Trophoblast cell (in vitro differentiated cells and primary cell): Measurements from ENCODE around the gene CSF1R.
A peak's percentile ranks its signal among the peaks of the same experiment; 100 is the strongest.

ENCODE experiments used
- DNase-seq, 2 donors: peaks; one replicate each; pipeline ENCODE4 v3.0.0-alpha.2; 2016
- H2AFZ ChIP-seq: 2 replicates; pipeline ENCODE4 v1.6.1; 2013; ENCODE audit warnings: low read length, moderate library complexity, mild to moderate bottlenecking; ENCODE audit not compliant: insufficient read depth, poor library complexity
- H2AK5ac ChIP-seq: 2 replicates; pipeline ENCODE4 v1.6.1; 2013; ENCODE audit warnings: mild to moderate bottlenecking, low read length
- H2BK120ac ChIP-seq: 2 replicates; pipeline ENCODE4 v1.6.1; 2013; ENCODE audit warnings: low read length, mild to moderate bottlenecking, moderate library complexity; ENCODE audit not compliant: insufficient read depth, poor library complexity
- H2BK12ac ChIP-seq: 2 replicates; pipeline ENCODE4 v1.6.1; 2013; ENCODE audit warnings: mild to moderate bottlenecking, low read length, moderate library complexity
- H2BK5ac ChIP-seq: 2 replicates; pipeline ENCODE4 v1.6.1; 2013; ENCODE audit warnings: low read length, low read depth, moderate library complexity, mild to moderate bottlenecking; ENCODE audit not compliant: poor library complexity
- H3K14ac ChIP-seq: 2 replicates; pipeline ENCODE4 v1.6.1; 2013; ENCODE audit warnings: mild to moderate bottlenecking, low read length
- H3K18ac ChIP-seq: 2 replicates; pipeline ENCODE4 v1.6.1; 2013; ENCODE audit warnings: mild to moderate bottlenecking, low read length
- H3K23ac ChIP-seq: 2 replicates; pipeline ENCODE4 v1.6.1; 2013; ENCODE audit warnings: low read length
- H3K27ac ChIP-seq: 2 replicates; pipeline ENCODE4 v1.5.1; 2013; ENCODE audit warnings: low read depth, mild to moderate bottlenecking, inconsistent platforms, low read length, moderate library complexity
- H3K27me3 ChIP-seq: 2 replicates; pipeline ENCODE4 v1.6.1; 2013; ENCODE audit warnings: inconsistent platforms, mild to moderate bottlenecking, low read length, moderate library complexity; ENCODE audit not compliant: insufficient read depth
- H3K36me3 ChIP-seq, 2 experiments: 1 replicate in 1 of 2; 2 replicates in 1 of 2; pipeline ENCODE4 v1.6.1; 2013; ENCODE audit warnings: low read length in 2 of 2, mild to moderate bottlenecking in 2 of 2, moderate library complexity in 1 of 2; ENCODE audit not compliant: insufficient read depth in 2 of 2, control insufficient read depth in 1 of 2
- H3K4ac ChIP-seq: 2 replicates; pipeline ENCODE4 v1.6.1; 2013; ENCODE audit warnings: low read depth, mild to moderate bottlenecking, low read length, moderate library complexity
- H3K4me1 ChIP-seq, 2 experiments: 1 replicate in 1 of 2; 2 replicates in 1 of 2; pipeline ENCODE4 v1.6.1; 2013; ENCODE audit warnings: low read length in 2 of 2, mild to moderate bottlenecking in 2 of 2, moderate library complexity in 1 of 2; ENCODE audit not compliant: insufficient read depth in 2 of 2, control insufficient read depth in 1 of 2
- H3K4me2 ChIP-seq: 2 replicates; pipeline ENCODE4 v1.6.1; 2013; ENCODE audit warnings: inconsistent platforms, mild to moderate bottlenecking, low read length, moderate library complexity
- H3K4me3 ChIP-seq: 2 replicates; pipeline ENCODE4 v1.5.1; 2013; ENCODE audit warnings: mild to moderate bottlenecking, low read depth, low read length, inconsistent platforms
- H3K79me1 ChIP-seq: one replicate; pipeline ENCODE4 v1.6.1; 2013; ENCODE audit warnings: low read length
- H3K79me2 ChIP-seq: 2 replicates; pipeline ENCODE4 v1.6.1; 2013; ENCODE audit warnings: low read length, mild to moderate bottlenecking; ENCODE audit not compliant: control insufficient read depth, insufficient read depth, poor library complexity
- H3K9ac ChIP-seq: 2 replicates; pipeline ENCODE4 v1.6.1; 2013; ENCODE audit warnings: mild to moderate bottlenecking, low read length
- H3K9me3 ChIP-seq: 2 replicates; pipeline ENCODE4 v1.6.1; 2013; ENCODE audit warnings: low read depth, mild to moderate bottlenecking, control low read depth, inconsistent platforms, low read length; ENCODE audit not compliant: insufficient read depth
- H4K12ac ChIP-seq: 2 replicates; pipeline ENCODE4 v1.6.1; 2013; ENCODE audit warnings: low read depth, mild to moderate bottlenecking, low read length, moderate library complexity
- H4K8ac ChIP-seq: 2 replicates; pipeline ENCODE4 v1.6.1; 2013; ENCODE audit warnings: low read depth, mild to moderate bottlenecking, low read length, moderate library complexity
- H4K91ac ChIP-seq: one replicate; pipeline ENCODE4 v1.6.1; 2013; ENCODE audit warnings: low read depth, mild to moderate bottlenecking, low read length, moderate library complexity
- WGBS: extraction: QIAGEN DNeasy Blood & Tissue Kit; methylation state at CpG from one replicate; pipeline ENCODE4 v1.1.7; 2013; ENCODE audit warnings: missing lambda C conversion rate; ENCODE audit not compliant: insufficient read length, insufficient coverage; ENCODE audit errors: extremely low coverage; 5-methylcytosine and 5-hydroxymethylcytosine counted together

The CSF1R gene

DNA sequence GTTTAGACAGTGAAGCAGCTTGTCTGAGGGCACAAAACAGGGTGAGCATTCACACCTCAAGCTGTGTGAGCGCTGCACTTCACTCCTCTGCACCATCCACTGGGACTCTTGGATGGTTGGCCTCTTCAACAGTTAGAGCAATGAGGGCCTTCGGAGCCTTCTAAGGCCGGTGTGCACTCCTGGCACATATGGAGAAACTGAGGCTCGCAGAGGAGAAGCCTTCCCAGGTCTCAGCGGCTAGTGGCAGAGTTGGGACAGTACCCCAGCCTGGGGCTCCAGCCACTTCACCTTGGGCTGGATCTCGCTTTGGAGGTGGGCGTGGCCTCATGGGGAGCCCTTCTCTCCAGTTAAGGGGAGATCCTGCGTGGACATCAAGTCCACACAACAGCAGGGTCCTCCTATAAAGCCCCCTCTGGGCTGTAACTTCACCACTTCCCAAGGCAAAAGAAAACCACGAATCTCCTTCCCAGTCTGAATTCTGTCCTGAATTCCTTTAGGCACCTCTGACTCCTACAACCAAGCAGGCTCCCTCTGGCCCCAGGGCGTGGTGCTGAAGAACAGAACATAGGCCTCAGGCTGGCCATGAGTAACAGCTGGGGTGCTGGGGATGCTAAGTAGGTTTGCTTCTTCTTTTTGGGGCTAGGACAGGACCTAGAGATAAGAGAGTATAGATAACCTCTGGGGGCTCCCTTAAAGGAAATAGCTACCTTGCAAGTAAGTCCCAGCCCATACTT, 30.5 kb upstream of the CSF1R start:
- H3K36me3 ChIP-seq: peaks cover 60 to 65% of the 10 kb centered on the region in 2 experiments
- peaks cover 39 to 45% of the 10 kb centered on the region in 2 experiments for H3K4me1 ChIP-seq
- peak overlapping the region; percentile 77 for H2BK120ac ChIP-seq
- H3K27ac ChIP-seq: peak overlapping the region; percentile 76
- peak overlapping the region; percentile 88 for H4K91ac ChIP-seq
- H3K9ac ChIP-seq: no peak overlapping the region
- peaks cover 38% of the 10 kb centered on the region for H3K79me1 ChIP-seq
- peak overlapping the region; percentile 72 for H2AK5ac ChIP-seq
- H3K27me3 ChIP-seq: no peaks in the 10 kb centered on the region
- DNase-seq: peak; percentile 60 to 67
- no peak overlapping the region for H3K23ac ChIP-seq
- peaks cover 5% of the 10 kb centered on the region for H3K9me3 ChIP-seq
- no peak overlapping the region for H3K4me3 ChIP-seq
- peaks cover 7% of the 10 kb centered on the region for H3K79me2 ChIP-seq
- peak overlapping the region; percentile 26 for H3K18ac ChIP-seq
- peak overlapping the region; percentile 63 for H4K8ac ChIP-seq
- peak overlapping the region; percentile 23 for H3K4ac ChIP-seq
- no CpG with 5 or more reads among the region's 10 CpGs for WGBS
- H3K4me2 ChIP-seq: no peak overlapping the region
- H3K14ac ChIP-seq: peak overlapping the region; percentile 68
- H2BK5ac ChIP-seq: peak overlapping the region; percentile 83
- no peak overlapping the region for H2AFZ ChIP-seq
- H2BK12ac ChIP-seq: peak overlapping the region; percentile 78
- H4K12ac ChIP-seq: no peak overlapping the region

DNA sequence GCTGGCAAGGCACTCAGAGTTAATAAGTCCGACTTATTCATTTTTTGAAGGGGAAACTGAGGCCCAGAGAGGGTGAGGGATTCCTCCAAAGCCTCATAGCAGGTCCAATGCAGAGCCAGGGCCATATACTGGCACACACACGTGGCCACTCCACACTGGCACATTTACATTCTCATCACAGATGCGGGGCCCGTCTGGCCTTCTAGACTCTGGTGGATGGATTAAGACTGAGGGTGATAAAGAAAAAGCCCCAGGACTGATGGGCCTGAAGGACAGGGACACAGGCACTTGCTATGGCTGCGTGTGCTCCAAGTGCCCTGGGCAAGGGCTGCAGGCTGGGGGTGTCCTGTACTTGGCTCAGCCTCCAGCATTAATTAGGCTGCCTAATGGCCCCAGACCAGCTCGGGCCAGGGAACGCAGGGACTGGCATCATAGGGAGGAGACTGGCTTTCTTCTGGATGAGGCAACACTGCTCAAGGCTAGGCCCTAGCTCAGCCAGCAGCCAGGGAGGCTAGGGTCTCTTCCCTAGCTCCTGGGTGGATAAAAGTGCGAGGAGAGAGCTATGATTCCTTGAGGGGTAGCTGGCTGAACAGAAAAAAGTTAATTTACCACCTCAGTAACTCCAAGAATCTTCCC, 28.5 kb upstream of the CSF1R start:
- Histone ChIP-seq H3K4me2 (no peak overlapping the region), H2BK120ac (peak overlapping the region; percentile 45), H4K8ac (peak overlapping the region; percentile 27), H2BK5ac (peak overlapping the region; percentile 22), H2AK5ac (peak overlapping the region; percentile 75), H4K91ac (peak overlapping the region; percentile 89), H4K12ac (no peak overlapping the region), H3K4me1 (peaks cover 46 to 52% of the 10 kb centered on the region in 2 experiments), H3K18ac (peak overlapping the region; percentile 72), H3K36me3 (peaks cover 42 to 45% of the 10 kb centered on the region in 2 experiments), H3K27me3 (no peaks in the 10 kb centered on the region), H3K4ac (peak overlapping the region; percentile 45), H2AFZ (no peak overlapping the region), H2BK12ac (peak overlapping the region; percentile 86), H3K14ac (peak overlapping the region; percentile 67), H3K27ac (peak overlapping the region; percentile 19), H3K79me2 (peaks cover 9% of the 10 kb centered on the region), H3K9me3 (peaks cover 3% of the 10 kb centered on the region), H3K23ac (no peak overlapping the region), H3K9ac (no peak overlapping the region), H3K79me1 (peaks cover 46% of the 10 kb centered on the region), H3K4me3 (no peak overlapping the region)
- no peak for DNase-seq
- no CpG with 5 or more reads among the region's 8 CpGs for WGBS

DNA sequence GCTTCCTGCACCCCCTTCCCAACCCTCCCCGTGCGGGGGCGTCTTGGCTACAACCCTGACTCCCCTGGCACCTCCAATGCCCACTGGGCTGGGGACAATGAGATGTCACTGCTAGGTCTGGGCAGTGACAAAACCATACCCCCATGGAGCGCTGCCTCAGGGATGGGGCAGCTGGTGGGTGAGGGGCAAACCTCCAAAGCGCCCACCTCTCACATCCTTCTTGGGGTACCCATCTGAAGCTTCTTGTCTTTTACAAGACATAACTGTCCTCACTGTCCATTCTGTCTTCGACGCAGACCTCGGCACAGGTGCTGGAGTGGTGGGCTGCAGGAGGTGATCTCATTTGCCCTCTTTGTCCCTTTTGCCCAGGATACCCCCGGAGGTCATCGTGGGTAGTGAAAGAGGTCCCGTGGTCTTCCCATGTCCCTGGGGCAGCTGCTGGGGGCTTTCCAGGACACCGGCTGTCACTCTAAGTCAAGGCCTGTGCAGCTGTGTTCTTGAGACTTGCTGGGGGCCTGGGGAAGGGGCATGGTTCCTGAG, 27.8 kb upstream of the CSF1R start:
- peak overlapping the region; percentile 89 for H4K91ac ChIP-seq
- H3K79me1 ChIP-seq: peaks cover 48% of the 10 kb centered on the region
- peak overlapping the region; percentile 45 for H2BK120ac ChIP-seq
- no peak overlapping the region for H3K4me2 ChIP-seq
- peaks cover 48 to 54% of the 10 kb centered on the region in 2 experiments for H3K4me1 ChIP-seq
- peak overlapping the region; percentile 93 for H2BK12ac ChIP-seq
- H3K4me3 ChIP-seq: no peak overlapping the region
- H3K18ac ChIP-seq: peak overlapping the region; percentile 19
- H3K4ac ChIP-seq: peak overlapping the region; percentile 35
- H3K14ac ChIP-seq: peak overlapping the region; percentile 63
- H3K27ac ChIP-seq: peak overlapping the region; percentile 98
- H3K36me3 ChIP-seq: peaks cover 36 to 38% of the 10 kb centered on the region in 2 experiments
- H2AK5ac ChIP-seq: peak overlapping the region; percentile 61
- peak overlapping the region; percentile 32 for H2BK5ac ChIP-seq
- no CpG with 5 or more reads among the region's 12 CpGs for WGBS
- no peak overlapping the region for H3K23ac ChIP-seq
- peaks cover 10% of the 10 kb centered on the region for H3K79me2 ChIP-seq
- H4K12ac ChIP-seq: no peak overlapping the region
- H2AFZ ChIP-seq: no peak overlapping the region
- DNase-seq: no peak
- no peaks in the 10 kb centered on the region for H3K27me3 ChIP-seq
- H4K8ac ChIP-seq: peak overlapping the region; percentile 20
- peaks cover 3% of the 10 kb centered on the region for H3K9me3 ChIP-seq
- H3K9ac ChIP-seq: no peak overlapping the region

GRCh38 chr5:150113047-150113744, 26.8 kb upstream of the CSF1R start:
- Histone ChIP-seq H3K27ac (peak overlapping the region; percentile 98), H3K79me2 (peaks cover 15% of the 10 kb centered on the region), H4K12ac (peak overlapping the region; percentile 51), H3K9ac (peak overlapping the region; percentile 24), H3K14ac (peak overlapping the region; percentile 67), H3K79me1 (peaks cover 56% of the 10 kb centered on the region), H3K4ac (peak overlapping the region; percentile 32), H2BK120ac (peak overlapping the region; percentile 94), H2AK5ac (peak overlapping the region; percentile 55), H2AFZ (peak overlapping the region; percentile 20), H3K36me3 (peaks cover 27 to 28% of the 10 kb centered on the region in 2 experiments), H3K27me3 (no peaks in the 10 kb centered on the region), H3K23ac (no peak overlapping the region), H2BK5ac (peak overlapping the region; percentile 70), H2BK12ac (peak overlapping the region; percentile 66), H3K4me1 (peaks cover 57 to 62% of the 10 kb centered on the region in 2 experiments), H3K4me2 (peak overlapping the region; percentile 11), H3K4me3 (no peak overlapping the region), H4K91ac (peak overlapping the region; percentile 96), H3K9me3 (peaks cover 3% of the 10 kb centered on the region), H3K18ac (peak overlapping the region; percentile 88), H4K8ac (peak overlapping the region; percentile 83)
- no CpG with 5 or more reads among the region's 18 CpGs for WGBS
- DNase-seq: peak; percentile 96 to 97
